DND-41 (cell line): ENCODE results near the gene IPO11.

Experiments
- ATAC-seq: fragments of 200-7000 bp; cut with Tn5 transposase; 3 replicates; pipeline ENCODE4 v1.9.1; 2021; ENCODE audit warnings: low read depth; ENCODE audit not compliant: insufficient read depth
- DNase-seq: peaks from one replicate; pipeline ENCODE4 v3.0.0-alpha.2; 2020
- H2AFZ ChIP-seq: 2 replicates; pipeline ENCODE4 v1.6.0; 2012; ENCODE audit warnings: low read depth, low read length
- H3K27ac ChIP-seq: 2 replicates; pipeline ENCODE4 v1.5.1; 2012; ENCODE audit warnings: low read length, inconsistent platforms
- H3K27me3 ChIP-seq: fragments of 200-600 bp; sonication (generic); 2 replicates; pipeline ENCODE4 v1.6.0; 2012; ENCODE audit warnings: low read length, mild to moderate bottlenecking, inconsistent platforms; ENCODE audit not compliant: insufficient read depth, poor library complexity
- H3K36me3 ChIP-seq: 2 replicates; pipeline ENCODE4 v1.5.1; 2012; ENCODE audit warnings: low read length, inconsistent platforms; ENCODE audit not compliant: insufficient read depth
- H3K4me1 ChIP-seq: 2 replicates; pipeline ENCODE4 v1.5.1; 2012; ENCODE audit warnings: mild to moderate bottlenecking, low read length; ENCODE audit not compliant: insufficient read depth
- H3K4me2 ChIP-seq: 2 replicates; pipeline ENCODE4 v1.6.0; 2012; ENCODE audit warnings: mild to moderate bottlenecking, moderate library complexity, low read length, inconsistent platforms; ENCODE audit not compliant: insufficient read depth
- H3K4me3 ChIP-seq, 2 experiments: fragments of 200-600 bp in 1 of 2; shearing (Covaris generic) in 1 of 2; 2 replicates each; pipeline ENCODE4 v1.5.1; 2012 to 2016; ENCODE audit warnings: inconsistent platforms in 2 of 2, low read length in 2 of 2, mild to moderate bottlenecking in 2 of 2, low read depth in 1 of 2, moderate library complexity in 1 of 2
- H3K79me2 ChIP-seq: 2 replicates; pipeline ENCODE4 v1.6.0; 2012; ENCODE audit warnings: low read length, inconsistent platforms; ENCODE audit not compliant: insufficient read depth
- H3K9ac ChIP-seq: 2 replicates; pipeline ENCODE4 v1.6.0; 2012; ENCODE audit warnings: low read depth, mild to moderate bottlenecking, inconsistent platforms, low read length, moderate library complexity
- H3K9me3 ChIP-seq: 2 replicates; pipeline ENCODE4 v1.5.1; 2012; ENCODE audit warnings: low read length, moderate library complexity, mild to moderate bottlenecking, inconsistent platforms; ENCODE audit not compliant: insufficient read depth, severe bottlenecking
- H4K20me1 ChIP-seq: 2 replicates; pipeline ENCODE4 v1.6.0; 2012; ENCODE audit warnings: low read length; ENCODE audit not compliant: insufficient read depth
- EZH2 ChIP-seq: IDR thresholded peaks from 3 replicates; pipeline ENCODE4 v1.6.1; 2012; ENCODE audit warnings: borderline replicate concordance, low read depth, mild to moderate bottlenecking, moderate library complexity, low read length, inconsistent platforms; ENCODE audit not compliant: severe bottlenecking
- TF ChIP-seq, protein P1 (sequence below): IDR thresholded peaks from 2 replicates; pipeline ENCODE4 v1.5.1; 2012; ENCODE audit warnings: borderline replicate concordance, low read length, moderate library complexity, mild to moderate bottlenecking; ENCODE audit not compliant: poor library complexity, severe bottlenecking; ENCODE audit errors: extremely low read depth

The IPO11 gene

DNA sequence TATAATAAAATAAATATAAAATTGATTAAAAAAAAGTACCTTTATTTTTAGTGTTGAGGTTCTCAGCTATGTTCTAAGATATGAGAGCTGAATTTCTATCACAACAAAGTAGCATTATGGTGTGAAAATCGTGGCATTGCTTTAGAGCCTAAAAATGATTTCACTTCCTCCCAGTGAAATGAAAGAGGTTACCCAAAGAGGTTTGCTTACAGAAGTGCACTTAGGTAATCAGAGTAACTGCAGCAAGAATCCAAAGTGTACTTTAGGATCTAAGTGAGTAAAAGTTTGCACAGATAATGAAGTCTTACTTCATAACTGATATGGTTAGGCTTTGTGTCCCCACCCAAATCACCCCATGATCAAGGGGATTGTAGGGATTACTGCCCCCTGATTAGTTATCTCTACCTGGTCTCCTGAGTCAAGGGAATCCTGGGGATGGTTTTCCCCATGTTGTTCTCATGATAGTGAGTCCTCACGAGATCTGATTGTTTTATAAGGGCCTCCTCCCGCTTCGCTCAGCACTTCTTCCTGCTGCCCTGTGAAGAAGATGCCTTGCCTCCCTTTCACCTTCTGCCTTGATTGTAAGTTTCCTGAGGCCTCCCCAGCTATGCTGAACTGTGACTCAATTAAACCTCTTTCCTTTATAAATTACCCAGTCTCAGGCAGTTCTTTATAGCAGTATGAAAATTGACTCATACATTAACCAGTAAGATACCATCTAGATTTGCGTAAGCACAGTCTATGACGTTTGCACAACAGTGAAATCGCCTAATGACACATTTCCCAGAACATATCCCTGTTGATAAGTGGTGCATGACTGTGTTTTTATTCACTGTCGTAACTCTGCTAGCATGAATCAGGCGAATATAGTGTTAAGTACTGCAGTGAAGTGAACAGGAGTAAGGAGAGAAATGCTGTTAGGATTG lies 125.7 kb downstream of the IPO11 start:
- Histone ChIP-seq H3K4me1 (no peaks in the 10 kb centered on the region), H3K27me3 (no peaks in the 10 kb centered on the region), H3K36me3 (peaks cover 32% of the 10 kb centered on the region; the same call in 1 of the 2 replicates), H3K9ac (no peak overlapping the region), H4K20me1 (no peaks in the 10 kb centered on the region), H3K9me3 (no peaks in the 10 kb centered on the region), H3K79me2 (no peaks in the 10 kb centered on the region), H2AFZ (no peak overlapping the region), H3K4me2 (no peak overlapping the region), H3K4me3 (no peak overlapping the region), H3K27ac (no peak overlapping the region)
- no peak for TF ChIP-seq EZH2
- TF ChIP-seq, protein P1, sequence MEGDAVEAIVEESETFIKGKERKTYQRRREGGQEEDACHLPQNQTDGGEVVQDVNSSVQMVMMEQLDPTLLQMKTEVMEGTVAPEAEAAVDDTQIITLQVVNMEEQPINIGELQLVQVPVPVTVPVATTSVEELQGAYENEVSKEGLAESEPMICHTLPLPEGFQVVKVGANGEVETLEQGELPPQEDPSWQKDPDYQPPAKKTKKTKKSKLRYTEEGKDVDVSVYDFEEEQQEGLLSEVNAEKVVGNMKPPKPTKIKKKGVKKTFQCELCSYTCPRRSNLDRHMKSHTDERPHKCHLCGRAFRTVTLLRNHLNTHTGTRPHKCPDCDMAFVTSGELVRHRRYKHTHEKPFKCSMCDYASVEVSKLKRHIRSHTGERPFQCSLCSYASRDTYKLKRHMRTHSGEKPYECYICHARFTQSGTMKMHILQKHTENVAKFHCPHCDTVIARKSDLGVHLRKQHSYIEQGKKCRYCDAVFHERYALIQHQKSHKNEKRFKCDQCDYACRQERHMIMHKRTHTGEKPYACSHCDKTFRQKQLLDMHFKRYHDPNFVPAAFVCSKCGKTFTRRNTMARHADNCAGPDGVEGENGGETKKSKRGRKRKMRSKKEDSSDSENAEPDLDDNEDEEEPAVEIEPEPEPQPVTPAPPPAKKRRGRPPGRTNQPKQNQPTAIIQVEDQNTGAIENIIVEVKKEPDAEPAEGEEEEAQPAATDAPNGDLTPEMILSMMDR, result no peak
- DNase-seq (no peak), ATAC-seq (no peak)

DNA sequence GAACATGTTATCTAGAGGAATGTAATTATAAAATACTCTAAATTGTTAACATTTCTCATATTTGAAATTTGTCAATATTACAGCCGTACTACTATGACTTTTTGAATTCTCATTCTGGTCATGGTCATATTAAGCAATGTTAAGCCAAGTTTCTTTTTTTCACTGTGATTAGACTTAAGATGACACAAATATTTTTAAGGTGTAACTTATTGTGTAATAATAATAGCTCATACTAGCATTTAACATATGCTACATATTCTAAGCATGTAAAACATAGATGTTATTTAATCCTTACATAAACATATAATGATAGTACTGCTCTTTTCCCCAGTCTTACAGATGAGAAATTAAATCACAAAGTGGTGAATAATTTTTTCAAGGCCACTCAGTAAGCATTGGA lies 130.2 kb downstream of the IPO11 start:
- Histone ChIP-seq H3K27me3 (no peaks in the 10 kb centered on the region), H2AFZ (no peak overlapping the region), H3K36me3 (peaks cover 30% of the 10 kb centered on the region; the same call in 1 of the 2 replicates), H4K20me1 (no peaks in the 10 kb centered on the region), H3K9ac (no peak overlapping the region), H3K79me2 (no peaks in the 10 kb centered on the region), H3K27ac (no peak overlapping the region), H3K4me1 (no peaks in the 10 kb centered on the region), H3K4me3 (no peak overlapping the region), H3K4me2 (no peak overlapping the region), H3K9me3 (no peaks in the 10 kb centered on the region)
- ATAC-seq (no peak), DNase-seq (no peak)
- TF ChIP-seq EZH2, result no peak
- TF ChIP-seq, protein P1, result no peak

- no peaks in the 10 kb centered on the region for H4K20me1 ChIP-seq
- no peak overlapping the region for H3K9ac ChIP-seq
- H3K27ac ChIP-seq, result no peak overlapping the region
- no peaks in the 10 kb centered on the region for H3K27me3 ChIP-seq
- no peak for TF ChIP-seq EZH2
- TF ChIP-seq, protein P1, result no peak
- H3K4me3 ChIP-seq, result no peak overlapping the region
- ATAC-seq (no peak), DNase-seq (no peak)
- no peak overlapping the region for H2AFZ ChIP-seq
- no peaks in the 10 kb centered on the region for H3K4me1 ChIP-seq
- no peaks in the 10 kb centered on the region for H3K9me3 ChIP-seq
- H3K4me2 ChIP-seq, result no peak overlapping the region
- H3K79me2 ChIP-seq, result no peaks in the 10 kb centered on the region
- H3K36me3 ChIP-seq, result peaks cover 9% of the 10 kb centered on the region; the same call in 1 of the 2 replicates
These were observed 135.5 kb downstream of the IPO11 start for GRCh38 chr5:62547945-62548630.
